ENCODE measurements around the gene GRIP2.

GRIP2 gene

GRCh38 chr3:14444380-14444779, 95.8 kb downstream of the GRIP2 start:
- H4K20me1 ChIP-seq (ENCODE audit: low read depth, low read length): no peaks in the 10 kb centered on the region
- no peak overlapping the region for H3K9ac ChIP-seq (ENCODE audit: low read length)
- TF ChIP-seq EZH2phosphoT487 (conservative IDR thresholded peaks at IDR 0.05; ENCODE audit: low read length) (no peak), CTCF (IDR thresholded peaks at IDR 0.05; ENCODE audit: insufficient read depth, low read length, poor library complexity, severe bottlenecking) (no peak)
- no peak overlapping the region for H3K4me2 ChIP-seq (ENCODE audit: low read depth, low read length, poor library complexity, severe bottlenecking)
- no peak overlapping the region for H2AFZ ChIP-seq (ENCODE audit: low read depth, low read length, severe bottlenecking)
- H3K9me3 ChIP-seq (ENCODE audit: insufficient read depth, low read length): no peaks in the 10 kb centered on the region
- peaks cover 41% of the 10 kb centered on the region for H3K79me2 ChIP-seq (ENCODE audit: insufficient read depth, low read length)
- peaks cover 21% of the 10 kb centered on the region for H3K36me3 ChIP-seq (ENCODE audit: low read length)
- no peaks in the 10 kb centered on the region for H3K9me2 ChIP-seq (replicated peaks; ENCODE audit: insufficient read depth, low read length)
- no peaks in the 10 kb centered on the region for H3F3A ChIP-seq (ENCODE audit: insufficient read depth)
- H3K27ac ChIP-seq (ENCODE audit: low read depth, low read length): no peak overlapping the region
- no peaks in the 10 kb centered on the region for H3K27me3 ChIP-seq (ENCODE audit: low read length)
- H3K4me3 ChIP-seq (ENCODE audit: insufficient read depth, low read length, poor library complexity, severe bottlenecking): no peak overlapping the region

GRCh38 chr3:14441920-14442300, 98.2 kb downstream of the GRIP2 start:
- Histone ChIP-seq H3K9ac (ENCODE audit: low read length) (no peak overlapping the region), H4K20me1 (ENCODE audit: low read depth, low read length) (no peaks in the 10 kb centered on the region), H3K4me3 (ENCODE audit: insufficient read depth, low read length, poor library complexity, severe bottlenecking) (no peak overlapping the region), H3K9me3 (ENCODE audit: insufficient read depth, low read length) (no peaks in the 10 kb centered on the region), H3F3A (ENCODE audit: insufficient read depth) (no peaks in the 10 kb centered on the region), H3K4me2 (ENCODE audit: low read depth, low read length, poor library complexity, severe bottlenecking) (no peak overlapping the region), H2AFZ (ENCODE audit: low read depth, low read length, severe bottlenecking) (no peak overlapping the region), H3K9me2 (replicated peaks; ENCODE audit: insufficient read depth, low read length) (no peaks in the 10 kb centered on the region), H3K79me2 (ENCODE audit: insufficient read depth, low read length) (peaks cover 61% of the 10 kb centered on the region), H3K27me3 (ENCODE audit: low read length) (no peaks in the 10 kb centered on the region), H3K36me3 (ENCODE audit: low read length) (peaks cover 7% of the 10 kb centered on the region), H3K27ac (ENCODE audit: low read depth, low read length) (no peak overlapping the region)
- TF ChIP-seq CTCF (IDR thresholded peaks at IDR 0.05; ENCODE audit: insufficient read depth, low read length, poor library complexity, severe bottlenecking): no peak
- TF ChIP-seq EZH2phosphoT487 (conservative IDR thresholded peaks at IDR 0.05; ENCODE audit: low read length): no peak

- no peak for TF ChIP-seq EZH2phosphoT487 (conservative IDR thresholded peaks at IDR 0.05; ENCODE audit: low read length)
- no peak for TF ChIP-seq CTCF (IDR thresholded peaks at IDR 0.05; ENCODE audit: insufficient read depth, low read length, poor library complexity, severe bottlenecking)
- Histone ChIP-seq H3K4me2 (ENCODE audit: low read depth, low read length, poor library complexity, severe bottlenecking) (no peak overlapping the region), H3K9ac (ENCODE audit: low read length) (no peak overlapping the region), H4K20me1 (ENCODE audit: low read depth, low read length) (no peaks in the 10 kb centered on the region), H3K36me3 (ENCODE audit: low read length) (peaks cover 1% of the 10 kb centered on the region), H3K27ac (ENCODE audit: low read depth, low read length) (no peak overlapping the region), H3K27me3 (ENCODE audit: low read length) (no peaks in the 10 kb centered on the region), H3K79me2 (ENCODE audit: insufficient read depth, low read length) (peaks cover 66% of the 10 kb centered on the region), H3K9me3 (ENCODE audit: insufficient read depth, low read length) (no peaks in the 10 kb centered on the region), H3F3A (ENCODE audit: insufficient read depth) (no peaks in the 10 kb centered on the region), H3K4me3 (ENCODE audit: insufficient read depth, low read length, poor library complexity, severe bottlenecking) (no peak overlapping the region), H2AFZ (ENCODE audit: low read depth, low read length, severe bottlenecking) (no peak overlapping the region), H3K9me2 (replicated peaks; ENCODE audit: insufficient read depth, low read length) (no peaks in the 10 kb centered on the region)
Observed at GRCh38 chr3:14441240-14441919, 98.8 kb downstream of the GRIP2 start.

Measured in SU-DHL-6 (cell line).